HG02870 (cell line): Measurements from ENCODE around the gene OOSP2.
"Not testable (repeated sequence)": the region's sequence is repeated elsewhere in the genome, so short reads cannot be mapped to it uniquely, and the experiment has no call there.

Experiments used
- ATAC-seq: cut with Tn5 transposase; IDR thresholded peaks from one replicate; pipeline ENCODE4 v1.9.1; 2021; ENCODE audit warnings: mild to moderate bottlenecking, moderate library complexity; ENCODE audit not compliant: unreplicated experiment

OOSP2 gene

GRCh38 chr11:60040109-60040508, at the start of gene OOSP2:
TSS of gene OOSP2 (plus strand) at chr11:60040409. CDS start at chr11:60040460, 51 bp downstream.
- no peak for ATAC-seq

GRCh38 chr11:59990421-59990820, 49.8 kb upstream of the OOSP2 start:
- ATAC-seq: no peak

DNA sequence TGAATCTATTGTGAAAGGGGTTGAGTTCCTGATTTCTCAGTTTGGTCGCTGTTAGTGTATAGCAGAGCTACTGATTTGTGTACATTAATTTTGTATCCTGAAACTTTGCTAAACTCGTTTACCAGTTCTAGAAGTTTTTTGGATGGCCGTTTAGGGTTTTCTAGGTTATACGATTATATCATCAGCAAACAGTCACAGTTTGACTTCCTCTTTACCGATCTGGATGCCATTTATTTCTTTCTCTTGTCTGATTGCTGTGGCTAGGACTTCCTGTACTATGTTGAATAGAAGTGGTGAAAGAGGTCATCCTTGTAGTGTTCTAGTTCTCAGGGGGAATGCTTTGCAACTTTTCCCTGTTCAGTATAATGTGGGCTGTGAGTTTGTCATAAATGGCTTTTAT, 47.8 kb upstream of the OOSP2 start:
- no peak for ATAC-seq

DNA sequence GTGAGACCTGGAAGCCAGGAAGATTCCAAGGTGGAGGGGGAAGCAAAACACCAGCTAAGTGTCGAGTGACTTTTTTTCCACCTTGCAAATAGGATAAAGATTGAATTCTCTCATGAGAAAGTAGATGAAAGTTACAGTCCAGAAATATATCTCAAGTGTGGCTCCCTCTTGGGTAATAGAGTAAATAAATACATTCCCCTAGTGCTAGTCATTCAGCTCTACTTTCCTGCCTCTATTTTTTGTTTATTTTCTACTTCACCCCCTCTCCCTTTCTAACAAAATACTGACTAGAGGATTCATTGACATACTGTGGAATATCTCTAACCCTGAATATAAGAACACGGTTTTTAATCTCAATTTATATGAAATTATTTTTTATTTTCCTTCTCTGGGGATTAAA, 42.4 kb upstream of the OOSP2 start:
- no peak for ATAC-seq

DNA sequence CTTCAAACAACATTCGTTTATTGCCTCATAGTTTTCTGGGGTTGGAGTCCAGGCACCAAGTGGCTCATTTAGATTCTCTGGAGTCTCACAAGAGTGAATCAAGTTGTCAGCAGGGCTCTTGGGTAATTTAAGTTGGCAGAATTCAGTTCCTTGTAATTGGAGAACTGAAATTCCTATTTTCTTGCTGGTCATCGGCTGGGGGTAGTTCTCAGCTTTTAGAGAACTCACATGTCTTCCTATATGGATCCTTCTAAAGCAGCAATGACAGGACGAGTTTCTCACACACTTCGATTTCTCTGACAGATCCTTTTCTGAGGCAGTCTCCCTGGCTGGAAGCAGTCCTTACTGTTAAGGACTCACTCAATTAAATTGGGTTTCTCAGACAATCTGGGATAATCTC, 40.5 kb upstream of the OOSP2 start:
- ATAC-seq: no peak

DNA sequence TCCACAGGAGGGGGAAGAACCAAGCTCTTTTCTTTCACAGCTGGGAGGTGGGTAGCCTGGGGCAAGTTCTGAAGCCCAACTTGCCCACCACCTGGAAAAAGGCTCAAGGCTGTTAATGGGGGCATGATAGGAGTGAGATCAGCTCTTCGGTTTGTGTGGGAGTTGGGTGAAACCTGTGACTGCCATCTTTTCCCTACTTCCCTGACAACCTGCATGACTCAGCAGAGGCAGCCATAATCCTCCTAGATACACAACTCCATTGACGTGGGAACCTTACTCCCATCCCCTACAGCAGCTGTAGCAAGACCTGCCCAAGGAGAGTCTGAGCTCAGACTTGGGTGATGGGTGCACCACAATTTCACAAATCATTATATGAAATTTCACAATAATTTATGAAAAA, 36.5 kb upstream of the OOSP2 start:
- no peak for ATAC-seq

GRCh38 chr11:60005360-60005759, 34.8 kb upstream of the OOSP2 start:
- ATAC-seq: no peak

GRCh38 chr11:60016881-60017280, 23.3 kb upstream of the OOSP2 start, which contains the start of gene OOSP4B:
TSS of gene OOSP4B (plus strand) at chr11:60017181.
- ATAC-seq: no peak

DNA sequence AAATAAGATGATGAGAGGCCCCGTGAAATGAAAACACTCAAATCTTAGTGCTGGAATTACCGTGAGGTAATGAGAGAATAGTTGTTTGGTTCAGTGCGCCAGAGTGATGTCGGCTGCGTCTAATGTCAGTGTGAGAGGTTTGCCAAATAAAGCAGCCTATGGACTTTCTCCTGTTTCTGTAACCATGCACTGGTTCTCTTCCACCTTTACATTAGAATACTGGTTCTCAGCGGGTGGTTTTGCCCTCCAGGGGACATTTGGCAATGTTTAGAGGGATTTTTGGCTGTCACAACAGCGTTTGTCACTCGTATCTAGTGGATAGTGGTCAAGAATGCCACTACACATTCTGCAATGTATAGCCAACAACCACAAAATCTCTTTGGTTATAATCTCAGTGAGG, 22.2 kb upstream of the OOSP2 start:
- ATAC-seq: no peak

GRCh38 chr11:60020376-60020775, 19.8 kb upstream of the OOSP2 start:
- ATAC-seq: not testable (repeated sequence)

GRCh38 chr11:60029015-60029632, 11.1 kb upstream of the OOSP2 start:
- no peak for ATAC-seq

DNA sequence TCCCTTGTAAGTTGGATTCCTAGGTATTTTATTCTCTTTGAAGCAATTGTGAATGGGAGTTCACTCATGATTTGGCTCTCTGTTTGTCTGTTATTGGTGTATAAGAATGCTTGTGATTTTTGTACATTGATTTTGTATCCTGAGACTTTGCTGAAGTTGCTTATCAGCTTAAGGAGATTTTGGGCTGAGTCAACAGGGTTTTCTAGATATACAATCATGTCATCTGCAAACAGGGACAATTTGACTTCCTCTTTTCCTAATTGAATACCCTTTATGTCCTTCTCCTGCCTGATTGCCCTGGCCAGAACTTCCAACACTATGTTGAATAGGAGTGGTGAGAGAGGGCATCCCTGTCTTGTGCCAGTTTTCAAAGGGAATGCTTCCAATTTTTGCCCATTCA, 10.2 kb downstream of the OOSP2 start:
- ATAC-seq: not testable (repeated sequence)

DNA sequence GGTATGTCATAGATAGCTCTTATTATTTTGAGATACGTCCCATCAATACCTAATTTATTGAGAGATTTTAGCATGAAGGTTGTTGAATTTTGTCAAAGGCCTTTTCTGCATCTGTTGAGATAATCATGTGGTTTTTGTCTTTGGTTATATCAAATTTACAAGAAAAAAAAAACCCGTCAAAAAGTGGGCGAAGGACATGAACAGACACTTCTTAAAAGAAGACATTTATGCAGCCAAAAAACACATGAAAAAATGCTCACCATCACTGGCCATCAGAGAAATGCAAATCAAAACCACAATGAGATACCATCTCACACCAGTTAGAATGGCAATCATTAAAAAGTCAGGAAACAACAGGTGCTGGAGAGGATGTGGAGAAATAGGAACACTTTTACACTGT, 10.6 kb downstream of the OOSP2 start:
- not testable (repeated sequence) for ATAC-seq

DNA sequence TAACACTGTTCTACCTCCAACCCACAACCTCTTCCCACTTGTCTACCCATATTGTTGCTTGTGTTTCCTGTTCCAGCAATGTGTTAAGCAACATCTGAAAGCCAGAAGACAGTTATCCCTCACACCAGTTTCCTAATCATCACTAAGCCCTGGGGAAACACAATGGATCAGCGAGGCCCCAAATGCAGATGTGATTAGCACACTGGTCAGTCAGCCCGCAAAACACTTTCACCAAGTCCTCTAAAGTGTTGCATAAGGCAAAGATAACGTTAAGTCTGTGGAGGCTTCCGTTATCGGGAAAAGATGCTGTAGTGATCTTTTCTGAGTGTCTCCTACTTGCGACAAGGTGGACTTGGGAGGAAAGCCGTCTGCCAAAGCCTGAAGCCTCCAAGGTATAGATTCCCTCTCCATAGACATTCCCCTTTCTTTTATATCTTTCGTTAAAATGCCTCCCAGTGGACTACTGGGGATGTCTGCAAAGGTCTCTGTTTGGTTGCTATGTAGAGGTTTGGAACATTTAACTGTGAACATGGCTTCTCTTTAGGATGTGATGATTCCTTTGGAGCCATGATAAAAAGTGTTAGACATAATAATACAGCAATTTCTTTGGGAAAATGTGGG, 16.2 kb downstream of the OOSP2 start, which contains the start of gene MS4A3:
MS4A3 (plus strand) TSS at position 317 of the 621 bp plus-strand sequence. CDS start 4,496 bp downstream, outside the sequence.
- ATAC-seq: no peak

DNA sequence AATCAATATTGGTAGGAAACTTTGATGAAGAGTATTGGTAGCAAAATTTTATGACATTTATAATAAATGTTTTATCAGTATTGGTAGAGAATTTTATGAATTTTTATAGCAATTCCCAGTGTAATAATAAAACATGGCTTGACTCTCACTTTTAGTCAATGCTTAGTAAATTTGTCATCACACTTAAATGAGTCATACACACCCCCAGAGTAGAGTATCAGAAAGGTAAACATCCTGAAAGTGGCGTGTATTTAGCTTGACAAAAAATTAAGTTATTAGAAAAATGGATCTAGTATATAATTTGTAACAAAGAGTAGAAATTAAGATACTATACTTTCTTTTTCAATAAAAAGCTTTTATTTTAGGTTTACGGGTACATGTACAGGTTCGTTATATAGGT, 18.8 kb downstream of the OOSP2 start:
- ATAC-seq: no peak

DNA sequence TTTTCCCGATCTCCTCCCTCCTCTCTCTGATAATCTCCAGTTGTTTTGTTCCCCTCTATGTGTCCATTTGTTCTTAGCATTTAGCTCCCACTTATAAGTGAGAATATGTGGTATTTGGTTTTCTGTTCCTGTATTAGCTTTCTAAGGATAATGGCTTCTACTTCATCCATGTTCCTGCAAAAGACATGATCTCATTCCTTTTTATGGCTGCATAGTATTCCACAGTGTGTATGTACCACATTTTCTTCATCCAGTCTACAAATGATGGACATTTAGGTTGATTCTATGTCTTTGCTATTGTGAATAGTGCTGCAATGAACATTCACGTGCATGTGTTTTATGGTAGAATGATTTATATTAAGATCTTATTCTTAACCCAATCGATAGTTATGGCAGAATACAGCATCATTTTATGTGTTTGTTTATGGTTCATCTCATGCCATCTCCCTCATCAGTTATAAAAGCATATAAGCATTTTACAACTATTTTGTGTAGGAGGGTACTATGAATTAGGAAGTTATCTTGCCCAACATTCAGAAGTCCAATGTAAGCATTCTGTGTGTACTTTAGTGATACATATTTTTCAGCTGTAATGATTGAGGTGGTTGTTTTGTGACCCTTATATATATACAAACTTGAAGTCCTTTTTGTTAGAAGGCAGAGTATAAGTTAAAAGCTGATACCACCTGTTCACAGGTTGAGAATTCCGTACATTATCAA, 19.5 kb downstream of the OOSP2 start:
- no peak for ATAC-seq

DNA sequence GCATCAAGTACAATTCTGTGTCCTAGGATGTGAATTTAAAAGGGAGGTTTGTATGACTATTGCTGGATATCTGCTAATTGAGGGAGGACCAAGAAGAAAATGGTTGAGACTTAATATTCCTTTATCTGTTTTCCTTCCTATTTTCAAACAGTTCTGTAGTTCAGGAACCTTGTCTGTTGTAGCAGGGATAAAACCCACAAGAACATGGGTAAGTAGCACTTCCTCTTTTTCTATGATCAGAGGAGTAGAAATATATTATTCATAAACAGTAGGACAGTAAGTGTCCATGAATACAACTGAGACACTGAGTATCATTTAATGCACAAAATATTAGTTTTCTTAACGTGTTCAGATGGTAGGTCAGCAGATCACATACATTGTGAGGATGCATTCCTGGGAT, 23.9 kb downstream of the OOSP2 start:
- no peak for ATAC-seq

DNA sequence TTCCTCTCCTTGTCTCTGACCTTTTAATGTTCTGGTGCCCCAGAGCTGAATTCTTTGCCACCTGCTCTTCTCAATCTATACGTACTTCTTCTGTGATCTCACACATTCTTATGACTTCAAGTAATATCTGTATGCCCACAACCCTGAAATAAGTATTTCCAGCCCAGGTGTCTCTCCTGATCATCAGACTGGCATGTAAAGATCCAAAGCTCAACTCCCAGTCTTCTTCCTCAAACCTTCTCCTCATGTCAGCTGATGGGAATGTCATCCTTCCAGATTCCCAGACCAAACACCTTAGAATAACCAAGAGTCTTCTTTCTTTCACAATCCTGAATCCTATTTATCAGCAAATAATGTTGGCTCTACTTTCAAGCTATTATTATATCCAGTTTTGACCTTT, 25.6 kb downstream of the OOSP2 start:
- ATAC-seq: no peak

GRCh38 chr11:60069450-60069849, 29.2 kb downstream of the OOSP2 start:
- ATAC-seq: no peak

DNA sequence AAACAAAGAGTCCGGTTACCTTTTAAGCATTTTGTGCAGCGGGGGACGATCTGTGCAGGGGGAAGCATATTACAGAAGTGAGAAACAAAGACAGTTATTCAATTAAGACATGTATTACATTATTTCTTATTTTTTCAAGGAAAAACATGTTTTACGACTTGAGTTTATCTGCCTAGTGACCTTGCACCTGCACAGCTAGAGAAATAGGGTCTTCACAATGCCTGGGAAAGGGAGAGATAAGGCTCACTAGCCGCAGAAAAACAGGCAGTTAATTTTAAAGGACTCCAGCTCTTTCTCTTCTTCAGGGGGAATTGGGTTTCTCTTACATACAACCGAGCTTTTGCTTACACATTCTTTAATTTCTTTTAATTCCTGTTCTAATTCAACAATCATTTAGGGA, 31.4 kb downstream of the OOSP2 start:
- ATAC-seq: not testable (repeated sequence)

DNA sequence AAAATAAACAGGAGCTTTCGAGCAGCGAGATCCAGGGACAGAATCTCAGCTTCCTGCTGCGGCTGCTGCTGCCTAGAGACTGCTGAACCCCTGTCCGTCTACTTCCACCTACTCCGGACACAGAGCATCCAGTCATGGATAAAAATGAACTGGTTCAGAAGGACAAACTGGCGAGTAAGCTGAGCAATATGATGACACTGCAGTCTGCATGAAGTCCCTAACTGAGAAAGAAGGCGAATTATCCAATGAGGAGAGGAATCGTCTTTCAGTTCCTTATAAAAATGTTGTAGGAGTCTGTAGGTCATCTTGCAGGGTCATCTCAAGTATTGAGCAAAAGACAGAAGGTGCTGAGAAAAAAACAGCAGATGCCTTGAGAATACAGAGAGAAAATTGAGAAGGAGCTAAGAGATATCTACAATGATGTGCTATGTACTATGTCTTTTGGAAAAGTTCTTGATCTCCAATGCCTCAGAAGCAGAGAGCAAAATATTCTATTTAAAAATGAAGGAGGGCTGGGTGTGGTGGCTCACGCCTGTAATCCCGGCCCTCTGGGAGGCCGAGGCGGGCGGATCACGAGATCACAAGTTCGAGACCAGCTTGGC, 37.1 kb downstream of the OOSP2 start:
- no peak for ATAC-seq

- ATAC-seq: no peak
Observed at GRCh38 chr11:60077981-60078380, 37.8 kb downstream of the OOSP2 start.
